H1 (cell line): ENCODE results near the gene TIE1. TPM values are rescaled to one million over a fixed set of nuclear protein-coding genes. Genes with fewer than 3 reads are reported as not detected.

Experiments used
- CBX8 ChIP-seq: fragments of 300-800, 300-1000 bp; sonication (generic); IDR thresholded peaks from 2 replicates; pipeline ENCODE4 v1.7.1; 2016; ENCODE audit warnings: low read depth, low read length, borderline replicate concordance
- CHD7 ChIP-seq: fragments of 300-600 bp; sonication (generic); IDR thresholded peaks from 2 replicates; pipeline ENCODE4 v1.7.1; 2012; ENCODE audit warnings: low read length, moderate library complexity, mild to moderate bottlenecking, inconsistent platforms; ENCODE audit not compliant: insufficient replicate concordance
- E2F6 ChIP-seq: IDR thresholded peaks from 2 replicates; pipeline ENCODE4 v1.6.1; 2012; ENCODE audit warnings: inconsistent platforms
- JUND ChIP-seq: IDR thresholded peaks from 2 replicates; pipeline ENCODE4 v1.6.1; 2011; ENCODE audit warnings: mild to moderate bottlenecking, improper control_type of control experiment, low read length
- MAFK ChIP-seq: IDR thresholded peaks from 2 replicates; pipeline ENCODE4 v1.6.1; 2012; ENCODE audit warnings: low read depth, mild to moderate bottlenecking, improper control_type of control experiment, low read length
- POLR2A ChIP-seq, 2 experiments: IDR thresholded peaks; 1 replicate in 1 of 2; 2 replicates in 1 of 2; pipeline ENCODE4 v1.6.1; 2011; ENCODE audit warnings: low read depth in 2 of 2, low read length in 2 of 2, mild to moderate bottlenecking in 2 of 2; ENCODE audit errors: control extremely low read depth in 1 of 2
- SUZ12 ChIP-seq: fragments of 200-600 bp; sonication (generic); IDR thresholded peaks from 2 replicates; pipeline ENCODE4 v1.6.1; 2012; ENCODE audit warnings: mild to moderate bottlenecking, inconsistent platforms, low read length, moderate library complexity, mixed read lengths
- USF2 ChIP-seq: IDR thresholded peaks from 2 replicates; pipeline ENCODE4 v1.6.1; 2011; ENCODE audit warnings: low read length, improper control_type of control experiment
- polyA plus RNA-seq, 7 experiments: library from polyadenylated mRNA; depleted of rRNA in 3 of 7; stranded (reverse) in 5 of 7; unstranded in 2 of 7; fragments of >200 nt in 5 of 7; fragments of 200-250 nt in 2 of 7; gene quantifications; 1 replicate in 5 of 7; 2 replicates in 1 of 7; 4 replicates in 1 of 7; pipeline versions ENCODE4 v1.2.1 to v1.2.3, GENCODE V29; 2011 to 2013; ENCODE audit warnings: missing spikeins in 2 of 7, mixed read lengths in 2 of 7
- total RNA-seq: library from RNA; stranded (reverse); fragmentation: NEBNext Ultra II Directional; extraction: Animal tissue kit (Norgen Biotek cat#: 25700); gene quantifications from 2 replicates; pipeline ENCODE4 v1.2.1, GENCODE V29; 2021

TIE1 gene
- total and polyA plus RNA-seq, 2 of the 8 experiments (the other 6 are each of a cell fraction or from before 2014, with no cell fraction given): 0.74 to 2.2 TPM

- TF ChIP-seq CHD7: no peak
- TF ChIP-seq SUZ12: no peak
- no peak for TF ChIP-seq JUND
- TF ChIP-seq CBX8: no peak
- no peak for TF ChIP-seq USF2
- no peak for TF ChIP-seq MAFK
- no peak for TF ChIP-seq E2F6
- TF ChIP-seq POLR2A (IDR thresholded peaks at IDR 0.05; ENCODE audit: control extremely low read depth in 1 of 2, low read depth in 2 of 2, low read length in 2 of 2): no peak
These were observed 11.4 kb downstream of the TIE1 start (continued) for GRCh38 chr1:43312212-43312623.
